Suprapubic skin (tissue), 4 donors: ENCODE results near the gene PRPSAP1.

Experiments
- EP300 ChIP-seq: sonication (generic); formaldehyde crosslinking; IDR thresholded peaks from one replicate; pipeline ENCODE4 v1.6.1; 2017; ENCODE audit warnings: antibody characterized with exemption
- POLR2A ChIP-seq, 2 donors: fragments of 450-650 bp; IDR thresholded peaks; one replicate each; pipeline ENCODE4 v1.6.1; 2017; ENCODE audit warnings: antibody characterized with exemption in 2 of 2, mild to moderate bottlenecking in 2 of 2, moderate library complexity in 2 of 2
- POLR2AphosphoS5 ChIP-seq, 3 donors: sonication (generic); formaldehyde crosslinking; IDR thresholded peaks; one replicate each; pipeline ENCODE4 v1.6.1; 2017; ENCODE audit warnings: antibody characterized with exemption in 3 of 3
- TF ChIP-seq, protein P1 (sequence below), 2 donors: fragments of 200-600 bp in 1 of 2; fragments of 450-650 bp in 1 of 2; sonication (generic) in 1 of 2; IDR thresholded peaks; one replicate each; pipeline ENCODE4 v1.5.1; 2016 to 2019; ENCODE audit warnings: antibody characterized with exemption in 2 of 2, mild to moderate bottlenecking in 1 of 2, moderate library complexity in 1 of 2

- TF ChIP-seq, protein P1, sequence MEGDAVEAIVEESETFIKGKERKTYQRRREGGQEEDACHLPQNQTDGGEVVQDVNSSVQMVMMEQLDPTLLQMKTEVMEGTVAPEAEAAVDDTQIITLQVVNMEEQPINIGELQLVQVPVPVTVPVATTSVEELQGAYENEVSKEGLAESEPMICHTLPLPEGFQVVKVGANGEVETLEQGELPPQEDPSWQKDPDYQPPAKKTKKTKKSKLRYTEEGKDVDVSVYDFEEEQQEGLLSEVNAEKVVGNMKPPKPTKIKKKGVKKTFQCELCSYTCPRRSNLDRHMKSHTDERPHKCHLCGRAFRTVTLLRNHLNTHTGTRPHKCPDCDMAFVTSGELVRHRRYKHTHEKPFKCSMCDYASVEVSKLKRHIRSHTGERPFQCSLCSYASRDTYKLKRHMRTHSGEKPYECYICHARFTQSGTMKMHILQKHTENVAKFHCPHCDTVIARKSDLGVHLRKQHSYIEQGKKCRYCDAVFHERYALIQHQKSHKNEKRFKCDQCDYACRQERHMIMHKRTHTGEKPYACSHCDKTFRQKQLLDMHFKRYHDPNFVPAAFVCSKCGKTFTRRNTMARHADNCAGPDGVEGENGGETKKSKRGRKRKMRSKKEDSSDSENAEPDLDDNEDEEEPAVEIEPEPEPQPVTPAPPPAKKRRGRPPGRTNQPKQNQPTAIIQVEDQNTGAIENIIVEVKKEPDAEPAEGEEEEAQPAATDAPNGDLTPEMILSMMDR (IDR thresholded peaks at IDR 0.05), result no peak
- TF ChIP-seq POLR2AphosphoS5 (IDR thresholded peaks at IDR 0.05) (no peak), POLR2A (IDR thresholded peaks at IDR 0.05) (no peak), EP300 (no peak)
Observed at GRCh38 chr17:76359375-76359774, 5.7 kb upstream of the PRPSAP1 start.
